Spleen (tissue), 11 donors: ENCODE results near the gene FHIP1A. TPM values are rescaled to one million over a fixed set of nuclear protein-coding genes. Genes with fewer than 3 reads are reported as not detected.

ENCODE experiments used
- DNase-seq: peaks from one replicate; pipeline ENCODE4 v3.0.0-alpha.2; 2020
- H3K27ac ChIP-seq, 8 donors: fragments of 200-600 bp; sonication (generic) in 7 of 8; 1 replicate in 4 of 8; 2 replicates in 4 of 8; pipeline versions ENCODE4 v1.5.0 to v1.8.0; 2016 to 2021; ENCODE audit warnings: inconsistent platforms in 4 of 8, mild to moderate bottlenecking in 4 of 8, moderate library complexity in 1 of 8
- H3K27me3 ChIP-seq, 7 donors: fragments of 200-600 bp; sonication (generic) in 6 of 7; replicated peaks in 1 of 7; 1 replicate in 4 of 7; 2 replicates in 3 of 7; pipeline versions ENCODE4 v1.5.0 to v1.8.0; 2016 to 2021; ENCODE audit warnings: inconsistent platforms in 3 of 7, mild to moderate bottlenecking in 1 of 7
- H3K36me3 ChIP-seq, 6 donors: fragments of 200-600 bp; sonication (generic) in 5 of 6; 1 replicate in 4 of 6; 2 replicates in 2 of 6; pipeline versions ENCODE4 v1.5.0 to v1.8.0; 2016 to 2021; ENCODE audit warnings: inconsistent platforms in 2 of 6
- H3K4me1 ChIP-seq, 6 donors: fragments of 200-600 bp; sonication (generic) in 5 of 6; 1 replicate in 3 of 6; 2 replicates in 3 of 6; pipeline versions ENCODE4 v1.5.0 to v1.8.0; 2016 to 2021; ENCODE audit warnings: inconsistent platforms in 3 of 6
- H3K4me3 ChIP-seq, 8 donors: fragments of 200-600 bp; sonication (generic) in 7 of 8; 1 replicate in 4 of 8; 2 replicates in 4 of 8; pipeline versions ENCODE4 v1.5.0 to v1.8.0; 2016 to 2021; ENCODE audit warnings: inconsistent platforms in 4 of 8, mild to moderate bottlenecking in 4 of 8, moderate library complexity in 2 of 8
- H3K9me3 ChIP-seq, 8 donors: fragments of 200-600 bp; sonication (generic) in 7 of 8; 1 replicate in 4 of 8; 2 replicates in 4 of 8; pipeline versions ENCODE4 v1.5.0 to v1.8.0; 2016 to 2021; ENCODE audit warnings: inconsistent platforms in 4 of 8
- POLR2A ChIP-seq, 3 donors: fragments of 450-650 bp; IDR thresholded peaks; one replicate each; pipeline ENCODE4 v1.5.1; 2017; ENCODE audit warnings: antibody characterized with exemption in 3 of 3, mild to moderate bottlenecking in 1 of 3
- POLR2AphosphoS5 ChIP-seq, 3 donors: sonication (generic); formaldehyde crosslinking; IDR thresholded peaks; one replicate each; pipeline ENCODE4 v1.5.1; 2017; ENCODE audit warnings: antibody characterized with exemption in 3 of 3
- WGBS, 5 donors: extraction: QIAGEN DNeasy Blood & Tissue Kit in 3 of 5; methylation state at CpG; one replicate each; pipeline versions ENCODE4 v1.1.5 to v1.1.7; 2013 to 2018; 5-methylcytosine and 5-hydroxymethylcytosine counted together
- intact Hi-C: fragments of 100-400 bp; cut with DNase I; formaldehyde crosslinking; loops from one replicate; pipeline ENCODE4 v1.15.0; 2023; ENCODE audit warnings: low total_unique reads
- polyA plus RNA-seq, 3 donors: library from polyadenylated mRNA; stranded (reverse); fragments of 200-250 nt; gene quantifications; one replicate each; pipeline ENCODE4 v1.2.1, GENCODE V29; 2013
- total RNA-seq, 7 donors: library from RNA; depleted of rRNA in 3 of 7; stranded (reverse); fragments of >200 nt in 3 of 7; fragmentation: NEBNext Ultra II Directional in 4 of 7; extraction: Animal tissue kit (Norgen Biotek cat#: 25700) in 4 of 7; gene quantifications; one replicate each; pipeline versions ENCODE4 v1.1.0 to v1.2.1, GENCODE V29; 2016 to 2021
- TF ChIP-seq, protein P1 (sequence below), 11 experiments: fragments of 200-600 bp in 7 of 11; fragments of 450-650 bp in 4 of 11; sonication (generic) in 4 of 11; IDR thresholded peaks in 8 of 11; conservative IDR thresholded peaks in 3 of 11; 1 replicate in 7 of 11; 2 replicates in 4 of 11; pipeline versions ENCODE4 v1.4.0 to v1.8.0; 2016 to 2021; ENCODE audit warnings: antibody characterized with exemption in 11 of 11, inconsistent platforms in 4 of 11, mild to moderate bottlenecking in 1 of 11
- donor health status: healthy with polysubstance abuse.
- donor health status: DM: no; HTN: no; CAD: no; lungs with moderate emphysema.
- donor health status: DM: no; HTN: no; CAD: no.
- donor health status: Bipolar disorder and iron deficiency.
- donor health status: healthy.
- donor health status: DM: no; HTN: no; CAD: no.
- donor health status: DM: yes; HTN: yes; CAD: no.

The FHIP1A gene
- total and polyA plus RNA-seq, 10 donors = 0.07 to 4.8 (median 1.9) TPM; not detected in 1

DNA sequence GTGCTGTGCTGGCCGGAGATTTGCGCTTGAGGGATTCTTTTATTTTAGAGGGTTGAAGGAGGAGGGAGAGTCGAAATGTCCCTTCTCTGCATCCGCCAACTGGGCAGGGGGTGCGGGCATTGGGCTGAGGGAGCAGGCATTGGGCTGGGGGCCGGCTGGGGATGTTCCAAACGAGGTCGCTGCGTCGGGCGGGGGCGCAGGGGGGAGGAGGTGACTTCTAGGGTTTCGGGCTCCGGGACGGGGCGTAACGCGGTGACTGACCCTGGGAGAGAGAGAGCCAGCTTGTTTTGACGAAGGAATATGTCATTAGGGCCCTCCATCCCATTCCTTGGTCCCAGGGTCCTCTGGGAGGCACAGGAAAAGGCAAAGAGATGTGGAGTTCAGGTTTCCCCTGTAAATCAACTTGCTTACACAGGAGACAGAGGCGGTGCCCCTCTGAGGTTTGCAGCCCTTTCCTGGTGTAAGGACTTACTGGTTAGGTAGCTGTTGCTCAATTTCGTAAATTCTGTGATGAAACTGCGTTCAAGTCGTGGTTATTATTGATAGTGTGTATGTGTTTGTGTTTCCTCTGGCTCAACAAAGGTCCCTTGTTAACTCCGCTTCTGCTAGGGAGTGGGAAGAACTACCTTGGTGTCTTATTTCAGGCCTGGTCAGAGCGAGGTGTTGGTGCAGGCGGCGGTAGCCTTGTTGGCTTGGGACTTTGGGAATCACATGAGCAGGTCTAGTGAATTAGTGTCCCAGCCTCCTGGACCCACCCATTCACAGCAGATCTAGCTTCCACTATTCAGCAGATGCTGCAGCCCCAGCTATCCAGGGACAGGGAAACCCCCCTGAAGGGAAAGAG, 716 bp downstream of the FHIP1A start:
- H3K4me3 ChIP-seq = peak overlapping the region; percentile 20 to 81 (median 52)
- H3K27ac ChIP-seq = no peak overlapping the region
- intact Hi-C loops = no loop called here
- no peaks in the 10 kb centered on the region for H3K9me3 ChIP-seq
- H3K36me3 ChIP-seq = no peaks in the 10 kb centered on the region
- TF ChIP-seq POLR2AphosphoS5 (IDR thresholded peaks at IDR 0.05) (no peak), POLR2A (IDR thresholded peaks at IDR 0.05) (no peak)
- TF ChIP-seq, protein P1, sequence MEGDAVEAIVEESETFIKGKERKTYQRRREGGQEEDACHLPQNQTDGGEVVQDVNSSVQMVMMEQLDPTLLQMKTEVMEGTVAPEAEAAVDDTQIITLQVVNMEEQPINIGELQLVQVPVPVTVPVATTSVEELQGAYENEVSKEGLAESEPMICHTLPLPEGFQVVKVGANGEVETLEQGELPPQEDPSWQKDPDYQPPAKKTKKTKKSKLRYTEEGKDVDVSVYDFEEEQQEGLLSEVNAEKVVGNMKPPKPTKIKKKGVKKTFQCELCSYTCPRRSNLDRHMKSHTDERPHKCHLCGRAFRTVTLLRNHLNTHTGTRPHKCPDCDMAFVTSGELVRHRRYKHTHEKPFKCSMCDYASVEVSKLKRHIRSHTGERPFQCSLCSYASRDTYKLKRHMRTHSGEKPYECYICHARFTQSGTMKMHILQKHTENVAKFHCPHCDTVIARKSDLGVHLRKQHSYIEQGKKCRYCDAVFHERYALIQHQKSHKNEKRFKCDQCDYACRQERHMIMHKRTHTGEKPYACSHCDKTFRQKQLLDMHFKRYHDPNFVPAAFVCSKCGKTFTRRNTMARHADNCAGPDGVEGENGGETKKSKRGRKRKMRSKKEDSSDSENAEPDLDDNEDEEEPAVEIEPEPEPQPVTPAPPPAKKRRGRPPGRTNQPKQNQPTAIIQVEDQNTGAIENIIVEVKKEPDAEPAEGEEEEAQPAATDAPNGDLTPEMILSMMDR (IDR thresholded peaks at IDR 0.05 in 8 of 11, conservative IDR thresholded peaks at IDR 0.05 in 3 of 11) = no peak
- peaks cover 3 to 31% (median 22%) of the 10 kb centered on the region in 6 donors for H3K4me1 ChIP-seq
- peaks cover 0 to 33% (median 5%) of the 10 kb centered on the region in 7 donors for H3K27me3 ChIP-seq
- peak; percentile 85 for DNase-seq
- WGBS, 5 donors = 12 to 20% (median 14%) methylated on average over 24 to 27 of the region's 27 CpGs

DNA sequence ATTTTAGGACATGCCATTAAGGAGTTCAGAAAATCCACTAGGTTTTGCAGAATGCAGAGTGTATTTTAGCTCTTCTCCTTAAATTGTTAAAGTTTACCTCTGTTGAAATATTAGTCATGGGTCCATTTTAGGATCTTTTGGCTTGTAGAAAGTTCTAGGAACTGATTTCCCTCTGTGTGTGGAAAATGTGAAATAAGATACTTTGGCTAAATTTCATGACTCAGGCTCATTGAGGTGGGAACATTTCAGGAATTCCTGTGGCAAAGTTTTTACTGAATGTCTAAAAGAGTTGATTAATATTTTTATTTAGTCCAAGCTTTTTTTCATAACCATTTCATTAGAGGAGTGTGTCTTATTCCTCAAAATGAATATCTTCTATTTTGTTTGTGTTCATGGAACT, 7.0 kb downstream of the FHIP1A start:
- no peak overlapping the region for H3K27ac ChIP-seq
- H3K4me1 ChIP-seq = no peaks in the 10 kb centered on the region
- H3K36me3 ChIP-seq = no peaks in the 10 kb centered on the region
- TF ChIP-seq POLR2A (IDR thresholded peaks at IDR 0.05) (no peak), POLR2AphosphoS5 (IDR thresholded peaks at IDR 0.05) (no peak)
- TF ChIP-seq, protein P1 (IDR thresholded peaks at IDR 0.05 in 8 of 11, conservative IDR thresholded peaks at IDR 0.05 in 3 of 11) = no peak
- H3K4me3 ChIP-seq = no peak overlapping the region
- H3K9me3 ChIP-seq = no peaks in the 10 kb centered on the region
- H3K27me3 ChIP-seq = peaks cover 0 to 4% (median 0%) of the 10 kb centered on the region in 7 donors
- DNase-seq = no peak
- intact Hi-C loops = no loop called here

GRCh38 chr4:151417164-151417571, 8.2 kb downstream of the FHIP1A start:
- Histone ChIP-seq H3K4me1 (no peaks in the 10 kb centered on the region), H3K4me3 (no peak overlapping the region), H3K27me3 (peaks cover 0 to 4% (median 0%) of the 10 kb centered on the region in 7 donors), H3K9me3 (no peaks in the 10 kb centered on the region), H3K36me3 (no peaks in the 10 kb centered on the region), H3K27ac (no peak overlapping the region)
- TF ChIP-seq, protein P1 (IDR thresholded peaks at IDR 0.05 in 8 of 11, conservative IDR thresholded peaks at IDR 0.05 in 3 of 11) = no peak
- TF ChIP-seq POLR2A (IDR thresholded peaks at IDR 0.05) (no peak), POLR2AphosphoS5 (IDR thresholded peaks at IDR 0.05) (no peak)
- no peak for DNase-seq
- intact Hi-C loops = no loop called here
- WGBS, 5 donors = 82 to 93% (median 91%) methylated on average over 5 of the region's 5 CpGs

GRCh38 chr4:151417766-151418376, 8.9 kb downstream of the FHIP1A start:
- H3K27me3 ChIP-seq = peaks cover 0 to 4% (median 0%) of the 10 kb centered on the region in 7 donors
- no peak overlapping the region for H3K27ac ChIP-seq
- no peaks in the 10 kb centered on the region for H3K9me3 ChIP-seq
- intact Hi-C loops = no loop called here
- WGBS, 5 donors = 81 to 98% (median 92%) methylated on average over 2 of the region's 2 CpGs
- H3K4me1 ChIP-seq = no peaks in the 10 kb centered on the region
- no peak overlapping the region for H3K4me3 ChIP-seq
- DNase-seq = no peak
- no peaks in the 10 kb centered on the region for H3K36me3 ChIP-seq
- TF ChIP-seq, protein P1 (IDR thresholded peaks at IDR 0.05 in 8 of 11, conservative IDR thresholded peaks at IDR 0.05 in 3 of 11) = no peak
- TF ChIP-seq POLR2AphosphoS5 (IDR thresholded peaks at IDR 0.05) = no peak
- no peak for TF ChIP-seq POLR2A (IDR thresholded peaks at IDR 0.05)
